GM19328 (cell line): ENCODE measurements around the gene SLC6A19.

Experiments used
- ATAC-seq: cut with Tn5 transposase; IDR thresholded peaks from one replicate; pipeline ENCODE4 v1.9.1; 2021; ENCODE audit warnings: mild to moderate bottlenecking, moderate library complexity; ENCODE audit not compliant: unreplicated experiment

Gene SLC6A19

GRCh38 chr5:1193591-1193985 is 7.8 kb upstream of the SLC6A19 start:
- no peak for ATAC-seq

DNA sequence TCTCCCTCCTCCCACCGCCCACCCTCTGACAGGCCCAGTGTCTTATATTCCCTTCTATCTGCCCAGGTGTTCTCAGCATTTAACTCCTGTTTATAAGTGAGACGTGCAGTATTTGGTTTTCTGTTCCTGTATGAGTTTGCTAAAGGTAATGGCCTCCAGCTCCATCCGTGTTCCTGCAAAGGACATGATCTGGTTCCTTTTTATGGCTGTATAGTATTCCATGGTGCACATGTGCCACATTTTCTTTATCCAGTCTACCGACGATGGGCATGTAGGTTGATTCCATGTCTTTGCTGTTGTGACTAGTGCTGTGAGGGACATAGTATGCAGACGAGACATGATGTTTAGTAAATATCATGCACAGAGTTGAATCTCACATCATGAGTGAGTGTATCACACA is 7.0 kb upstream of the SLC6A19 start:
- ATAC-seq: no peak

DNA sequence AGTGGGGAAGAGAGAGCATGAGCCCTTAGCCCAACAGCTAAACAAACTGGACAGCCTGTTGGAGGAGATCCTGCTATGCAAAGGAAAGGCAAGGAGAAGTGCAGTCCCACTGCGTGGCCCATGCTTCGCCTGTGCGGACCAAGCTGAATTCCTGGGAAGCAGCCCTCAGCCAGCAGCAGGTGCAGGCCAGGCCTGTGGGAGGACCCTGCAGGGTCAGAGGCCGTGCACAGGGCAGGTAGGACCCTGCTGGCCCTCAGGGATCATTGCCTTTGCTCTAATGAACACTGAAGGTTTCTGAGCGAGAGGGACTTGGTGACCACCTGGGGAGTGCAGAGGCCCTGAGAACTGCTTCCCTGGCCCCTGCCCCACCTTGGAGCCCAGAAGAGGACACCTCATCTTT is 6.0 kb upstream of the SLC6A19 start:
- no peak for ATAC-seq

- no peak for ATAC-seq
Measured at GRCh38 chr5:1195916-1196315, 5.5 kb upstream of the SLC6A19 start.

GRCh38 chr5:1196562-1196961 is 4.8 kb upstream of the SLC6A19 start:
- no peak for ATAC-seq

DNA sequence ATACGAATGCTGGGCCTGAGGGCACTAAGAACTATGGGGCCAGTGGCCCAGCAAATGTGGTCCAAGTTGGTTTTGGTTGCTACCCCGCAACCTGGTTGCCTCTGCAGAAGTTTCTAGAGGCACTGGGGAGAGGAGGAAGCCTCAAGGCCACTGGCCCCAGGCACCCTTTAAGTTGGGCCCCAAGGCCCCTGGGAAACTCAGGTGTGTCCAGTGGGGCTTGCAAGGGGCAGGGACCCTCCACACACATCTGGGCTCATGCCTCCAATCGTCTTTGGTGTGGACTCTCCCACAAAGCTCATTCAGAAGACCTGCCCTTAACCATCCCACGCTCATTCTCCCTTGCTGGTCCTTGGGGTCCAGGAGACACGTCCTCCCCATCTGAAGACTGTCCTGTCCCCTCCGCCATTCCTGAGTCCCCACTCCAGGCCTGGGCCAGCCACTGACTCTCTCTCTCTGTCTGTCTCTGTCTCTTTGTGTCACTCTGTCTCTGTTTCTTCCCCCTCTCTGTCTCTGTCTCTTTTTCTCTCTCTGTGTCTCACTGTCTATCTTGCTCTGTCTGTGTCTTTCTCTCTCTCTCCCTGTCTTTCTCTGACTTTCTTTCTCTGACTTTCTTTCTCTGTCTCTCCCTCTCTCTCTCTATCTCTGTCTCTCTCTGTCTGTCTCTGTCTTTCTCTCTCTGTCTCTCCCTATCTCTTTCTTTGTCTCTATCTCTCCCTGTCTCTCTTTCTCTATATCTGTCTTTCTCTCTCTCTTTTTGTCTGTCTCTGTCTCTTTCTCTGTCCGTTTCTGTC is 3.3 kb upstream of the SLC6A19 start:
- ATAC-seq: no peak

- no peak for ATAC-seq
Measured at GRCh38 chr5:1199340-1199648, 2.1 kb upstream of the SLC6A19 start.

DNA sequence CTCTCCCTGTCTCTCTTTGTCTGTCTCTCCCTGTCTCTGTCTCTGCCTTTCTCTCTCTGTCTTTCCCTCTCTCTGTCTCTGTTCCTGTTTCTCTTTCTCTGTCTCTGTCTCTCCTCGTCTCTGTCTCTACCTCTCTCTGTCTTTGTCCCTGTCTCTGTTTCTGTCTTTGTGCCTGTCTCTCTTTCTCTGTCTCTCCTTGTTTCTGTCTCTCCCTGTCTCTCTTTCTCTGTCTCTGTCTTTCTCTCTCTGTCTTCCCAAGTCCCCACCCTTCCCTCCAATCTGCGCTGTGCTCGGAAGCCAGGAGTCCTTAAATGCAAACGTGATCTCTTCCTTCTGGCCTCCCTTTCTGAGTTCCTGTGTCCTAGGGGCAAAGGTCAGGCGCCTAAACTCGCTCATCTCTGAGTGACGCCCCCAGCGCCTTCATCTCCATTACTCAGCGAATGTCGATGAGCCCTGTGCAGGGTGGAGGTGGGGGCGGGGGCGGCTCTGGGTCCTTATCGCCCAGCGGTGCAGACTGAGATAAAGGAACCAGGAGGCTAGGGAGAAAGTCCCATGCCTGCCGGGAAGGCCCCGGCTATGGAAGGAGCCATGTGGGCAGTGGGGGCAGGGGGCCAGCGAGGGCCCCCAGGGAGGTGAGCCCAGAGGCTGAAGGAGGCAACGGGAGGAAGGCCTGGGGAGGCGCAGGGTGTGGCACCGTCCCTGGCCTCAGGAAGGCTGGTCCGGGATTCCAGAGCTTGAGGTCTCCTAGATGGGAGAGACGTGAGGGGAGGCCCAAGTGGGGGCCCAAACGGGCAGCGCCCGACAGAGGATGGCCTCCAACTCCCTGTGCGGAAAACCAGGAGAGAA is 1.5 kb upstream of the SLC6A19 start:
- ATAC-seq: no peak

GRCh38 chr5:1200495-1201326 is 684 bp upstream of the SLC6A19 start:
- ATAC-seq: no peak

DNA sequence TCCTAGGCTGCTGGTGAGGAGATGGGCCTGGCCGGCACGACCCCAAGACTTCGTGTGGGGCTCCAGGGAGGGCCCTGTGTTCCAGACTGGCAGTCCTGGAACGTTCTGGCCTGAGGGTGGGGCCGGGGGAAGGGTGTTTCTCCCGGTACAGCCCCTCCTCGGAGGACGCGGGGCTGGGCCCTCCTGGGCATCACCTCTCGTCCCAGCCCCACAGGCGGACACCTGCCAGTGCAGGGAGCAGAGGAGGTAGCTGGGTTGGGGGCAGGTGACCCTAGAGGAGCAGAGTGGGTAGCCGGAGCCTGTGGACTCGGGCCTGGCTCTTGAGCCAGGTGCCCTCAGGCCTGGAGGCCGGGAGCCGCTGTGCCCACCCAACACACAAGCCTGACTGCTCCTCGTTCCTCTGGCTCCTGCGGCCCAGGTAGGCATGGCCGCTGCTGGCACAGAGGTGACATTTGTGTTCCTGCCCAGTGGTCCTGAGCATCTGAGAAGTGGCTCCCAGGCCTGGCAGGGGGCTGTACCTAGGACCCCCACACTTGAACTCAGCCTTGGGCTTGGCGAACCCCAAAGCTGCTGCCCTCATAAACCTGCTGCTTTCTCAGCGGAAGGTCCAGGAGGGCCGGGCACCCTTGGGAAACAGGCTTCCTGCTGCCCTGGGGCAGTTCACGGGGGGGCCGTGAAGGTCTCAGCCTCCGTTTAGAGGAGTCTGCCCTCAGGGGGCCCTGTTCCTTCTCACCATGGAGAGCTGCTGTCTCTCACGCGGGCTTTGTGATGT is 817 bp downstream of the SLC6A19 start:
- ATAC-seq: no peak

DNA sequence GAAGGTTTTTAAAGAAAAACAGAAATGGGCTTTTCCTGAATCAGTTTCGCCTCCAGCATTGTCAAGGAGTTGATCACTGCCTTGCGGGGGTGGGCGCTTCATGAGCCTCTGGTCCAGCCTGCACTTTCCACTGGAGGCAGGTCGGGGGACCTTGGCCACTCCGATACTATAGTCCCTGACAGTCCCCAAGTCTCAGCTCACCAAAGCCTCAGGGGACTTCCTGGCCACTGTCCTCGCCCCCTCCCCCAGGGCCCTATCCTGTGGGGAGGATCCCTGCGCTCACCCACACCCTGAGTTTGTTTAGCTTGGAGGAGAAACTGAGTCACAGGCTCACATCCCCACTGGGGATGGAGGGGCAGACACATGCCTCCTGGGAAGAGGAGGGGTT is 1.4 kb downstream of the SLC6A19 start:
- no peak for ATAC-seq

DNA sequence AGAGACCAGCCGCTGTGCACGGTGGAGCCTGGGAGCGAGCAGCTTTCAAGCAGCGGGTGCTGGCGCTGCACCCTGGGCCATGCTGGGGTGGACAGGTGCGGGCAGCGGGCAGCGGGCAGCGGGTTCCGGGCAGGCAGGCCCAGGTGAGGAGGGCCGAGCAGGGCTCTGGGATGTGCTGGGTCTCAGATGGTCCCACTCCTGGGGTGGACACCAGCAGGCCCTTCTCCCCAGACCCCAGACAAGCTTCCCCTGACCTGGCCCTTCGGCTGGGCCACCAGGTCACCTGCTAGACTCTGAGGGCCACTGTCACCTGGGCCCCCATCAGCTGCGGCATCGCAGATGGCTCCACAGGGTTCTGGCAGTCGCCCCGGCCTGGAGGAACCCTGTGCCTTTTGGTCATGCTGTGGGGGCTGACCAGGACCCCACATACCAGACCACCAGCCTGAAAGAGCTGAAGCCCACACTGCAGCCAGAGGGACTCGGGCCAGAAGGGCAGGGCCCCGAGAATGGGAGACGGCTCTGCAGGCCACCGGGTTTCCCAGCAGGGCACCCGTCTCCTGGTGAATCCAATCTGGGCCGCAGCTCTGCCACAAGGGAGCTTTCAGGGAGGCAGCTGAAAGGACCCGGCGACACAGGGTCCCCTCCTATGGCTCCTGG is 2.0 kb downstream of the SLC6A19 start:
- no peak for ATAC-seq

DNA sequence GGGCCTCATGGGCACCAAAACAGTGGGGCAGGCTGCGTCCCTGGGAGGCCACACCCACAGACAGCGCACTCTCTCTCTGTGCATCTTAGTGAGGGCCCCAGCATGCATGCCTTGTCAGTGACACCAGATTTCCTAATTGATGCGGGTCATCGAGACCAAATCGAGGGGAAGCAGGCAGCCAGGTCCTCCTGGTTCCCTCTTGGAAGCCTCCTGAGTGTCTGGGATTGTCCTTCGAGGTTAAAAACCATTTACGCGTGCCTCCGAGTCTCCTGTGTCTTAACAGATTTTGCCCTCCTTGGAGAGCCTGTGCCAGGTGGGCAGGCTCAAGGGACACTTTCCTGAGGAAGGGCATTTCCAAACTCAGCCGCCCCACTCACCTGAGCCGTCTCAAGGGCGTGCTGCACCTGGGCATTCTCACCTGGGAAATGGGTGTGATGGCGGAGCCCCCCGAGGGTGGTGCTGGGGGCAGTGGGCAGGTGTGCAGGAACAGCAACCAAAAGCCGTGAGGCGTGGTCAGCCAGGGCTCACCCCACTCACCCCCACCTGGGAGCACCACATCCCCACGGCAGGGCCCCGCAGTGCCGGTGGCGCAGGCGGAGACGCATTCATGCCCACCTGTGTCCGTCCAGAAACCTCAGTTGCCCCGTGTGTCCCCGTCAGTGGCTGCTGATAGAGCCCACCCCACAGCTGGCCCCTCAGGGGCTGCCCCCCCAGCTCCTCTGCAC is 2.7 kb downstream of the SLC6A19 start:
- no peak for ATAC-seq

DNA sequence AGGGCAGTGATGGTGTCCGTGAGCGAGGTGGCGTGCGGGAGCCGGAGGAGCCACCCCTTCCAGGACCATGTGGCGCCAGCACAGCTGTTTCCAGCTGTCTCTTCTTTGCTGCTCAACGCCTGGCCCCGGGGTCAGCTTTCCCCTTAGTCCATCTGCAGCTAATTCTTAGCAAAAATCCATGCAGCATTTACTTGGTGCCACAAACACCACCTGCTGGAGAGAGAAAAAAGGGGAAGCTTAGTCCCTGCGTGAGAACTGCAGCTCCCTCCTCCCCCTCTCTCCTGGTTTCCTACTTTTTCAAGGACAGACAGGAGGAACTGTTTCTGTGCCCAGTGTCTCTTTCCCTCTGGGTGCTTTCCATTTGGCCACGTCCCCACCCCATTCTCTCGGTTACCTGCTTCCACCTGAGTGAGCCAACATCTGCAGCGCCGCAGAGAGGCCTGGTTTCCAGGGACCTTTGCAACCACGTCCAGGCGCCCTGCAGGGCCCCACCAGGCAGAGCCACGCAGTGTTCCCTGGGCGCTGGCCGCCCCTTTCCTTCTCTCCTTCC is 3.4 kb downstream of the SLC6A19 start:
- ATAC-seq: no peak

GRCh38 chr5:1205255-1206180 is 4.1 kb downstream of the SLC6A19 start:
- ATAC-seq: no peak

- no peak for ATAC-seq
Measured at GRCh38 chr5:1206521-1207412, 5.4 kb downstream of the SLC6A19 start.

DNA sequence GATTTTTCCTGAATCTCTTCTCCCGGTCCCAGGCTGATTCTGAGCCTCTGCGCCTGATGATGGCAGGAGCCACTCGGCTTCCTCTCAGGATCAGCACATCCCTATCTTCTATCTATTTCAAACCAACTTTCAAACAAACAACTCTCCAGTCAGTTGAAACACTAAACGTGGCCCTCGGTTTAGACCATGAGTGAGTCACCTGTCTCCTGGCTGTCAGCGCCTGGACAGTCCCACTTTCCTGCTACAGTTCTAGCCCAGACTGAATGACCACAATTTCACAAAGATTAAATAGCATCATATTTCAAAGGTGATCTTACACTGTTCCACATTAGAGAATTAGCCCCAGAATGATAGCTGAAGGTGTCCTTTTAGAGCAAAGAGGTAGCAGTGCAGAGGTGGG is 6.2 kb downstream of the SLC6A19 start:
- no peak for ATAC-seq
